ENCODE data around the gene COPS7A. TPM values are rescaled to one million over a fixed set of nuclear protein-coding genes. Genes with fewer than 3 reads are reported as not detected.

Gene COPS7A
- total and polyA plus RNA-seq, 9 of the 15 experiments (the other 6 are each of a cell fraction or from before 2014, with no cell fraction given) = 12.7 to 36.0 (median 24.3) TPM

DNA sequence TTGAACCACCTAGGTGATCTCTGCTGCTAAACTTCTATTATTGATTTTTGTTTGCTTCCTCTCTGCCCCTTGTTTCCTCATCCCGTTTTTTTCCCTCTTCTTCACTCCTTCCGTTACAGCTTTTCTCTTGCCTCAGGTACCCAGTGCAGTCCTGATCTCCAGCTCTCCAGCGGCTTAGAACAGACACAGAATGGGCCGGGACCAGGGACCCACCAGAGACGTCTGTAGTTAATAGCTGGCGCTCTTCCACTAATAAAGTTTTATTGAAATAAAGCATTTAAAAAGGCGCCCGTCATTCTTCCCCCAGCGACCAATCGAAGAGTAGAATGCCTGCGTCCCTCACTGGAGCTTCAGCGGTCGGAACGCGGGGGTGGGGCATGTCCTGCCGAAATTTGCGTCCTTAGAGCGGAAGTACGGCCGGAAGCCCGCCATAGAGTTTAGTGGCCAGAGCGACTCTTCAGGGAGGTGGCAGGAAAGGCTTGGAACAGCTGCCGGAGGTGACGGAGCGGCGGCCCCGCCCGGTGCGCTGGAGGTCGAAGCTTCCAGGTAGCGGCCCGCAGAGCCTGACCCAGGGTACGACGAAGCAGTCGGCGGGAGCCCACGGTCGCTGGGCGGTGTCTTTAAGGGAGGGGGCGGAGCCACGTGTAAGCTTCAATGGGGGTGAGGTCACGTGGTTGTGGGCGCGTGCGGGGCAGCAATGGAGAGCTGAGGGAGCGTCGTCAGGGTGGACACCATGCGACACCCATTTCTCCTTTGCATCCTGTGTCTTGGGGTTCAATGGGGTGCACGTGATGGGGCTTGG, at the start of gene COPS7A (continued):
- TF ChIP-seq JUND (IDR thresholded peaks at IDR 0.05; ENCODE audit: borderline replicate concordance, low read depth, low read length) = peak; percentile 55; the same call in 1 of the 2 replicates
- no peak for TF ChIP-seq JUND (tag; IDR thresholded peaks at IDR 0.05; ENCODE audit: borderline replicate concordance, low read depth, low read length)
- TF ChIP-seq E2F3 (CRISPR knock-in tag; IDR thresholded peaks at IDR 0.05) = no peak
- no peak for TF ChIP-seq SETDB1 (IDR thresholded peaks at IDR 0.05; ENCODE audit: low read length)
- peak; percentile 33; the same call in 1 of the 2 replicates for TF ChIP-seq NBN (IDR thresholded peaks at IDR 0.05; ENCODE audit: low read depth)
- 0 out of 2 replicates have a peak, but pooled peaks have one; percentile 10 for TF ChIP-seq DPF2 (IDR thresholded peaks at IDR 0.05)
- TF ChIP-seq POLR2H (tag; IDR thresholded peaks at IDR 0.05; ENCODE audit: low read depth) = peak; percentile 69
- TF ChIP-seq, protein P1, sequence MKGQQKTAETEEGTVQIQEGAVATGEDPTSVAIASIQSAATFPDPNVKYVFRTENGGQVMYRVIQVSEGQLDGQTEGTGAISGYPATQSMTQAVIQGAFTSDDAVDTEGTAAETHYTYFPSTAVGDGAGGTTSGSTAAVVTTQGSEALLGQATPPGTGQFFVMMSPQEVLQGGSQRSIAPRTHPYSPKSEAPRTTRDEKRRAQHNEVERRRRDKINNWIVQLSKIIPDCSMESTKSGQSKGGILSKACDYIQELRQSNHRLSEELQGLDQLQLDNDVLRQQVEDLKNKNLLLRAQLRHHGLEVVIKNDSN (CRISPR knock-in tag; IDR thresholded peaks at IDR 0.05) = peak; percentile 95
- TF ChIP-seq, protein P2, sequence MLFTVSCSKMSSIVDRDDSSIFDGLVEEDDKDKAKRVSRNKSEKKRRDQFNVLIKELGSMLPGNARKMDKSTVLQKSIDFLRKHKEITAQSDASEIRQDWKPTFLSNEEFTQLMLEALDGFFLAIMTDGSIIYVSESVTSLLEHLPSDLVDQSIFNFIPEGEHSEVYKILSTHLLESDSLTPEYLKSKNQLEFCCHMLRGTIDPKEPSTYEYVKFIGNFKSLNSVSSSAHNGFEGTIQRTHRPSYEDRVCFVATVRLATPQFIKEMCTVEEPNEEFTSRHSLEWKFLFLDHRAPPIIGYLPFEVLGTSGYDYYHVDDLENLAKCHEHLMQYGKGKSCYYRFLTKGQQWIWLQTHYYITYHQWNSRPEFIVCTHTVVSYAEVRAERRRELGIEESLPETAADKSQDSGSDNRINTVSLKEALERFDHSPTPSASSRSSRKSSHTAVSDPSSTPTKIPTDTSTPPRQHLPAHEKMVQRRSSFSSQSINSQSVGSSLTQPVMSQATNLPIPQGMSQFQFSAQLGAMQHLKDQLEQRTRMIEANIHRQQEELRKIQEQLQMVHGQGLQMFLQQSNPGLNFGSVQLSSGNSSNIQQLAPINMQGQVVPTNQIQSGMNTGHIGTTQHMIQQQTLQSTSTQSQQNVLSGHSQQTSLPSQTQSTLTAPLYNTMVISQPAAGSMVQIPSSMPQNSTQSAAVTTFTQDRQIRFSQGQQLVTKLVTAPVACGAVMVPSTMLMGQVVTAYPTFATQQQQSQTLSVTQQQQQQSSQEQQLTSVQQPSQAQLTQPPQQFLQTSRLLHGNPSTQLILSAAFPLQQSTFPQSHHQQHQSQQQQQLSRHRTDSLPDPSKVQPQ (CRISPR knock-in tag; IDR thresholded peaks at IDR 0.05; ENCODE audit: borderline replicate concordance) = no peak
- TF ChIP-seq BMI1 (IDR thresholded peaks at IDR 0.05; ENCODE audit: low read length) = no peak
- TF ChIP-seq CREM (IDR thresholded peaks at IDR 0.05; ENCODE audit: low read depth) = peak; percentile 97
- TF ChIP-seq CBX1 (IDR thresholded peaks at IDR 0.05; ENCODE audit: low read depth) = peak; percentile 69; the same call in 1 of the 2 replicates
- TF ChIP-seq, protein P3, sequence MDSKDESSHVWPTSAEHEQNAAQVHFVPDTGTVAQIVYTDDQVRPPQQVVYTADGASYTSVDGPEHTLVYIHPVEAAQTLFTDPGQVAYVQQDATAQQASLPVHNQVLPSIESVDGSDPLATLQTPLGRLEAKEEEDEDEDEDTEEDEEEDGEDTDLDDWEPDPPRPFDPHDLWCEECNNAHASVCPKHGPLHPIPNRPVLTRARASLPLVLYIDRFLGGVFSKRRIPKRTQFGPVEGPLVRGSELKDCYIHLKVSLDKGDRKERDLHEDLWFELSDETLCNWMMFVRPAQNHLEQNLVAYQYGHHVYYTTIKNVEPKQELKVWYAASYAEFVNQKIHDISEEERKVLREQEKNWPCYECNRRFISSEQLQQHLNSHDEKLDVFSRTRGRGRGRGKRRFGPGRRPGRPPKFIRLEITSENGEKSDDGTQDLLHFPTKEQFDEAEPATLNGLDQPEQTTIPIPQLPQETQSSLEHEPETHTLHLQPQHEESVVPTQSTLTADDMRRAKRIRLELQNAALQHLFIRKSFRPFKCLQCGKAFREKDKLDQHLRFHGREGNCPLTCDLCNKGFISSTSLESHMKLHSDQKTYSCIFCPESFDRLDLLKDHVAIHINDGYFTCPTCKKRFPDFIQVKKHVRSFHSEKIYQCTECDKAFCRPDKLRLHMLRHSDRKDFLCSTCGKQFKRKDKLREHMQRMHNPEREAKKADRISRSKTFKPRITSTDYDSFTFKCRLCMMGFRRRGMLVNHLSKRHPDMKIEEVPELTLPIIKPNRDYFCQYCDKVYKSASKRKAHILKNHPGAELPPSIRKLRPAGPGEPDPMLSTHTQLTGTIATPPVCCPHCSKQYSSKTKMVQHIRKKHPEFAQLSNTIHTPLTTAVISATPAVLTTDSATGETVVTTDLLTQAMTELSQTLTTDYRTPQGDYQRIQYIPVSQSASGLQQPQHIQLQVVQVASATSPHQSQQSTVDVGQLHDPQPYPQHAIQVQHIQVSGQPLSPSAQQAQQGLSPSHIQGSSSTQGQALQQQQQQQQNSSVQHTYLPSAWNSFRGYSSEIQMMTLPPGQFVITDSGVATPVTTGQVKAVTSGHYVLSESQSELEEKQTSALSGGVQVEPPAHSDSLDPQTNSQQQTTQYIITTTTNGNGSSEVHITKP (IDR thresholded peaks at IDR 0.05; ENCODE audit: partially characterized antibody) = peak; percentile 41
- TF ChIP-seq MCM3 (IDR thresholded peaks at IDR 0.05) = no peak
- TF ChIP-seq, protein P4, sequence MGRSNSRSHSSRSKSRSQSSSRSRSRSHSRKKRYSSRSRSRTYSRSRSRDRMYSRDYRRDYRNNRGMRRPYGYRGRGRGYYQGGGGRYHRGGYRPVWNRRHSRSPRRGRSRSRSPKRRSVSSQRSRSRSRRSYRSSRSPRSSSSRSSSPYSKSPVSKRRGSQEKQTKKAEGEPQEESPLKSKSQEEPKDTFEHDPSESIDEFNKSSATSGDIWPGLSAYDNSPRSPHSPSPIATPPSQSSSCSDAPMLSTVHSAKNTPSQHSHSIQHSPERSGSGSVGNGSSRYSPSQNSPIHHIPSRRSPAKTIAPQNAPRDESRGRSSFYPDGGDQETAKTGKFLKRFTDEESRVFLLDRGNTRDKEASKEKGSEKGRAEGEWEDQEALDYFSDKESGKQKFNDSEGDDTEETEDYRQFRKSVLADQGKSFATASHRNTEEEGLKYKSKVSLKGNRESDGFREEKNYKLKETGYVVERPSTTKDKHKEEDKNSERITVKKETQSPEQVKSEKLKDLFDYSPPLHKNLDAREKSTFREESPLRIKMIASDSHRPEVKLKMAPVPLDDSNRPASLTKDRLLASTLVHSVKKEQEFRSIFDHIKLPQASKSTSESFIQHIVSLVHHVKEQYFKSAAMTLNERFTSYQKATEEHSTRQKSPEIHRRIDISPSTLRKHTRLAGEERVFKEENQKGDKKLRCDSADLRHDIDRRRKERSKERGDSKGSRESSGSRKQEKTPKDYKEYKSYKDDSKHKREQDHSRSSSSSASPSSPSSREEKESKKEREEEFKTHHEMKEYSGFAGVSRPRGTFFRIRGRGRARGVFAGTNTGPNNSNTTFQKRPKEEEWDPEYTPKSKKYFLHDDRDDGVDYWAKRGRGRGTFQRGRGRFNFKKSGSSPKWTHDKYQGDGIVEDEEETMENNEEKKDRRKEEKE (IDR thresholded peaks at IDR 0.05; ENCODE audit: borderline replicate concordance in 1 of 2, control insufficient read depth in 1 of 2, low read depth in 2 of 2, low read length in 1 of 2) = peak in 1 of 2 experiments; percentile 78; a peak in 1 of 4 replicates
- TF ChIP-seq, protein P5, sequence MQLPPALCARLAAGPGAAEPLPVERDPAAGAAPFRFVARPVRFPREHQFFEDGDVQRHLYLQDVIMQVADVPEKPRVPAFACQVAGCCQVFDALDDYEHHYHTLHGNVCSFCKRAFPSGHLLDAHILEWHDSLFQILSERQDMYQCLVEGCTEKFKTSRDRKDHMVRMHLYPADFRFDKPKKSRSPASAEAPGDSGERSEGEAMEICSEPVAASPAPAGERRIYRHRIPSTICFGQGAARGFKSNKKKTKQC (CRISPR knock-in tag; IDR thresholded peaks at IDR 0.05) = peak; percentile 44; the same call in 1 of the 2 replicates

All from K562 (cell line).